Smooth muscle cell (in vitro differentiated cells): ENCODE results near the gene RNF166. TPM values are rescaled to one million over a fixed set of nuclear protein-coding genes. Genes with fewer than 3 reads are reported as not detected.

Source experiments
- DNase-seq: peaks from one replicate; lab custom pipeline; 2025; ENCODE audit not compliant: unreplicated experiment; lab: John Stamatoyannopoulos, UW
- H2AFZ ChIP-seq: fragments of 200-600 bp; sonication (generic); 2 replicates; pipeline ENCODE4 v1.6.0; 2016; ENCODE audit warnings: antibody characterized with exemption, low read depth, mild to moderate bottlenecking
- H3F3A ChIP-seq: fragments of 200-600 bp; sonication (generic); 2 replicates; pipeline ENCODE4 v1.6.0; 2017; ENCODE audit warnings: antibody characterized with exemption, low read depth
- H3K27ac ChIP-seq: fragments of 200-600 bp; sonication (generic); 2 replicates; pipeline ENCODE4 v1.5.1; 2016; ENCODE audit warnings: low read depth, mild to moderate bottlenecking
- H3K27me3 ChIP-seq: fragments of 200-600 bp; sonication (generic); 2 replicates; pipeline ENCODE4 v1.6.1; 2016; ENCODE audit warnings: low read depth, mild to moderate bottlenecking
- H3K36me3 ChIP-seq: fragments of 200-600 bp; sonication (generic); 2 replicates; pipeline ENCODE4 v1.5.1; 2016; ENCODE audit warnings: low read depth
- H3K4me1 ChIP-seq: fragments of 200-600 bp; sonication (generic); 2 replicates; pipeline ENCODE4 v1.5.1; 2016; ENCODE audit warnings: low read depth
- H3K4me2 ChIP-seq: fragments of 200-600 bp; sonication (generic); 2 replicates; pipeline ENCODE4 v1.6.0; 2016; ENCODE audit warnings: mild to moderate bottlenecking
- H3K4me3 ChIP-seq: fragments of 200-600 bp; sonication (generic); 2 replicates; pipeline ENCODE4 v1.5.1; 2016; ENCODE audit warnings: mild to moderate bottlenecking
- H3K79me2 ChIP-seq: fragments of 200-600 bp; sonication (generic); 2 replicates; pipeline ENCODE4 v1.6.0; 2016; ENCODE audit warnings: low read depth, mild to moderate bottlenecking
- H3K9ac ChIP-seq: fragments of 200-600 bp; sonication (generic); 2 replicates; pipeline ENCODE4 v1.6.0; 2016; ENCODE audit warnings: low read depth
- H3K9me3 ChIP-seq: fragments of 200-600 bp; sonication (generic); replicated peaks from 2 replicates; pipeline ENCODE4 v1.5.1; 2016; ENCODE audit warnings: low read depth
- H4K20me1 ChIP-seq: fragments of 200-600 bp; sonication (generic); 2 replicates; pipeline ENCODE4 v1.6.0; 2016; ENCODE audit warnings: low read depth
- WGBS: methylation state at CpG from one replicate; pipeline ENCODE4 v1.1.7; 2016; ENCODE audit warnings: low lambda C conversion rate; 5-methylcytosine and 5-hydroxymethylcytosine counted together
- polyA plus RNA-seq: library from polyadenylated mRNA; unstranded; fragments of >200 nt; fragmentation: Nextera tagmentation; extraction: Ambion mirVana; gene quantifications from 2 replicates; pipeline ENCODE4 v1.2.1, GENCODE V29; 2016
- total RNA-seq: library from RNA; depleted of rRNA; stranded (reverse); fragments of >200 nt; gene quantifications from 2 replicates; pipeline ENCODE4 v1.2.3, GENCODE V29; 2014
- TF ChIP-seq, protein P1 (sequence below): fragments of 200-600 bp; sonication (generic); IDR thresholded peaks from 2 replicates; pipeline ENCODE4 v1.5.1; 2017; ENCODE audit warnings: borderline replicate concordance, mild to moderate bottlenecking, antibody characterized with exemption; ENCODE audit not compliant: insufficient read depth, poor library complexity, severe bottlenecking

The RNF166 gene
- total and polyA plus RNA-seq, 2 experiments from 2014 or later, result 10.1 to 17.3 TPM

GRCh38 chr16:88697831-88698615 lies 8.2 kb downstream of the RNF166 start:
- H3K9ac ChIP-seq, result no peak overlapping the region
- no peaks in the 10 kb centered on the region for H3F3A ChIP-seq
- H3K27ac ChIP-seq, result no peak overlapping the region
- H3K4me3 ChIP-seq, result no peak overlapping the region
- 95% methylated on average over 33 of the region's 37 CpGs for WGBS
- no peak overlapping the region for H3K4me2 ChIP-seq
- no peaks in the 10 kb centered on the region for H3K79me2 ChIP-seq
- no peaks in the 10 kb centered on the region for H3K4me1 ChIP-seq
- no peaks in the 10 kb centered on the region for H4K20me1 ChIP-seq
- no peaks in the 10 kb centered on the region for H3K9me3 ChIP-seq
- no peak overlapping the region for H2AFZ ChIP-seq
- no peaks in the 10 kb centered on the region for H3K27me3 ChIP-seq
- H3K36me3 ChIP-seq, result no peaks in the 10 kb centered on the region
- no peak for DNase-seq
- TF ChIP-seq, protein P1, sequence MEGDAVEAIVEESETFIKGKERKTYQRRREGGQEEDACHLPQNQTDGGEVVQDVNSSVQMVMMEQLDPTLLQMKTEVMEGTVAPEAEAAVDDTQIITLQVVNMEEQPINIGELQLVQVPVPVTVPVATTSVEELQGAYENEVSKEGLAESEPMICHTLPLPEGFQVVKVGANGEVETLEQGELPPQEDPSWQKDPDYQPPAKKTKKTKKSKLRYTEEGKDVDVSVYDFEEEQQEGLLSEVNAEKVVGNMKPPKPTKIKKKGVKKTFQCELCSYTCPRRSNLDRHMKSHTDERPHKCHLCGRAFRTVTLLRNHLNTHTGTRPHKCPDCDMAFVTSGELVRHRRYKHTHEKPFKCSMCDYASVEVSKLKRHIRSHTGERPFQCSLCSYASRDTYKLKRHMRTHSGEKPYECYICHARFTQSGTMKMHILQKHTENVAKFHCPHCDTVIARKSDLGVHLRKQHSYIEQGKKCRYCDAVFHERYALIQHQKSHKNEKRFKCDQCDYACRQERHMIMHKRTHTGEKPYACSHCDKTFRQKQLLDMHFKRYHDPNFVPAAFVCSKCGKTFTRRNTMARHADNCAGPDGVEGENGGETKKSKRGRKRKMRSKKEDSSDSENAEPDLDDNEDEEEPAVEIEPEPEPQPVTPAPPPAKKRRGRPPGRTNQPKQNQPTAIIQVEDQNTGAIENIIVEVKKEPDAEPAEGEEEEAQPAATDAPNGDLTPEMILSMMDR, result peak; percentile 30

GRCh38 chr16:88697116-88697830 lies 8.9 kb downstream of the RNF166 start:
- no peak for DNase-seq
- WGBS, result 92% methylated on average over 45 of the region's 47 CpGs

GRCh38 chr16:88696441-88696840 lies 9.8 kb downstream of the RNF166 start:
- Histone ChIP-seq H3K9me3 (no peaks in the 10 kb centered on the region), H3F3A (no peaks in the 10 kb centered on the region), H3K27ac (no peak overlapping the region), H2AFZ (no peak overlapping the region), H3K36me3 (no peaks in the 10 kb centered on the region), H3K9ac (no peak overlapping the region), H3K4me3 (no peak overlapping the region), H4K20me1 (no peaks in the 10 kb centered on the region), H3K4me1 (no peaks in the 10 kb centered on the region), H3K79me2 (no peaks in the 10 kb centered on the region), H3K27me3 (no peaks in the 10 kb centered on the region), H3K4me2 (no peak overlapping the region)
- no peak for DNase-seq
- TF ChIP-seq, protein P1, result no peak
- 98% methylated on average over 14 of the region's 14 CpGs for WGBS

More at GRCh38 chr16:88697116-88697830, 8.9 kb downstream of the RNF166 start:
- H4K20me1 ChIP-seq, result no peaks in the 10 kb centered on the region
- no peaks in the 10 kb centered on the region for H3K36me3 ChIP-seq
- H2AFZ ChIP-seq, result no peak overlapping the region
- H3K4me2 ChIP-seq, result no peak overlapping the region
- no peak overlapping the region for H3K9ac ChIP-seq
- H3K4me3 ChIP-seq, result no peak overlapping the region
- TF ChIP-seq, protein P1, result no peak
- no peaks in the 10 kb centered on the region for H3F3A ChIP-seq
- no peak overlapping the region for H3K27ac ChIP-seq
- H3K27me3 ChIP-seq, result no peaks in the 10 kb centered on the region
- H3K79me2 ChIP-seq, result no peaks in the 10 kb centered on the region
- no peaks in the 10 kb centered on the region for H3K4me1 ChIP-seq
- no peaks in the 10 kb centered on the region for H3K9me3 ChIP-seq
